Type B pancreatic cell (in vitro differentiated cells): ENCODE data around the gene EMILIN2. TPM values are rescaled to one million over a fixed set of nuclear protein-coding genes. Genes with fewer than 3 reads are reported as not detected.

ENCODE experiments used
- DNase-seq: peaks from one replicate; pipeline ENCODE4 v3.0.0; 2021; ENCODE audit warnings: mixed read lengths; ENCODE audit not compliant: unreplicated experiment; ENCODE audit errors: extremely low spot score
- H3K27ac Mint-ChIP-seq: 2 replicates; pipeline ENCODE4 v1.8.0; 2021; ENCODE audit warnings: mild to moderate bottlenecking, mixed read lengths
- H3K27me3 Mint-ChIP-seq: 2 replicates; pipeline ENCODE4 v1.8.0; 2021; ENCODE audit warnings: mixed read lengths
- H3K36me3 Mint-ChIP-seq: 2 replicates; pipeline ENCODE4 v1.8.0; 2021; ENCODE audit warnings: mixed read lengths
- H3K4me1 Mint-ChIP-seq: one replicate; pipeline ENCODE4 v1.8.0; 2021; ENCODE audit warnings: mixed read lengths; ENCODE audit not compliant: unreplicated experiment
- H3K4me3 Mint-ChIP-seq: 2 replicates; pipeline ENCODE4 v1.8.0; 2021; ENCODE audit warnings: mild to moderate bottlenecking, mixed read lengths
- H3K9me3 Mint-ChIP-seq: 2 replicates; pipeline ENCODE4 v1.8.0; 2021; ENCODE audit warnings: mixed read lengths
- total RNA-seq: library from RNA; stranded (reverse); gene quantifications from 2 replicates; pipeline ENCODE4 v1.2.1, GENCODE V29; 2021; ENCODE audit warnings: low replicate concordance
- TF ChIP-seq, protein P1 (sequence below): fragments of 200-600 bp; sonication (generic); conservative IDR thresholded peaks from 2 replicates; pipeline ENCODE4 v1.5.0; 2021; ENCODE audit warnings: antibody characterized with exemption, mild to moderate bottlenecking

Gene EMILIN2
- total RNA-seq, 1 donor from 2014 or later = 9.4 TPM

DNA sequence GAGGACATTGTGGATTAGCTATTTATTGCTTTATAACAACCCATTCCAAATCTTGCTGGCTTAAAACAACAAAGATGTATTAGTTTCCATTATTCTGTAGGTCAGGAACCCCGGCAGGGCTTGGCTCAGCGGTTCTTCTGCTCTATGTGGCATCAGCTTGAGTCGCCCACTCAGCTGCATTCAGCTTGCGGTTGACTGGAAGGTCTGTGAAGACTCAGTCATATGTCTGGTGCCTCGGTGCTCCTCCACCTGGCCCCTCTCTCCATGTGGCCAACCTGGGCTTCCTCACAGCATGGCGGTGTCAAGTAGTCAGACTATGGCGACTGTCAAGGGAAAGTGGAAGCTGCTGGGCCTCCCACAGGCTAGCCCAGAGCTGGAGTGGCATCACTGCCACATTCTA lies 48.6 kb downstream of the EMILIN2 start:
- DNase-seq = no peak
- H3K27ac Mint-ChIP-seq = no peak overlapping the region
- TF ChIP-seq, protein P1, sequence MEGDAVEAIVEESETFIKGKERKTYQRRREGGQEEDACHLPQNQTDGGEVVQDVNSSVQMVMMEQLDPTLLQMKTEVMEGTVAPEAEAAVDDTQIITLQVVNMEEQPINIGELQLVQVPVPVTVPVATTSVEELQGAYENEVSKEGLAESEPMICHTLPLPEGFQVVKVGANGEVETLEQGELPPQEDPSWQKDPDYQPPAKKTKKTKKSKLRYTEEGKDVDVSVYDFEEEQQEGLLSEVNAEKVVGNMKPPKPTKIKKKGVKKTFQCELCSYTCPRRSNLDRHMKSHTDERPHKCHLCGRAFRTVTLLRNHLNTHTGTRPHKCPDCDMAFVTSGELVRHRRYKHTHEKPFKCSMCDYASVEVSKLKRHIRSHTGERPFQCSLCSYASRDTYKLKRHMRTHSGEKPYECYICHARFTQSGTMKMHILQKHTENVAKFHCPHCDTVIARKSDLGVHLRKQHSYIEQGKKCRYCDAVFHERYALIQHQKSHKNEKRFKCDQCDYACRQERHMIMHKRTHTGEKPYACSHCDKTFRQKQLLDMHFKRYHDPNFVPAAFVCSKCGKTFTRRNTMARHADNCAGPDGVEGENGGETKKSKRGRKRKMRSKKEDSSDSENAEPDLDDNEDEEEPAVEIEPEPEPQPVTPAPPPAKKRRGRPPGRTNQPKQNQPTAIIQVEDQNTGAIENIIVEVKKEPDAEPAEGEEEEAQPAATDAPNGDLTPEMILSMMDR = no peak
- H3K36me3 Mint-ChIP-seq = peaks cover 5% of the 10 kb centered on the region
- peaks cover 9% of the 10 kb centered on the region for H3K9me3 Mint-ChIP-seq
- no peak overlapping the region for H3K4me3 Mint-ChIP-seq
- peaks cover 2% of the 10 kb centered on the region for H3K27me3 Mint-ChIP-seq
- H3K4me1 Mint-ChIP-seq = peaks cover 35% of the 10 kb centered on the region

DNA sequence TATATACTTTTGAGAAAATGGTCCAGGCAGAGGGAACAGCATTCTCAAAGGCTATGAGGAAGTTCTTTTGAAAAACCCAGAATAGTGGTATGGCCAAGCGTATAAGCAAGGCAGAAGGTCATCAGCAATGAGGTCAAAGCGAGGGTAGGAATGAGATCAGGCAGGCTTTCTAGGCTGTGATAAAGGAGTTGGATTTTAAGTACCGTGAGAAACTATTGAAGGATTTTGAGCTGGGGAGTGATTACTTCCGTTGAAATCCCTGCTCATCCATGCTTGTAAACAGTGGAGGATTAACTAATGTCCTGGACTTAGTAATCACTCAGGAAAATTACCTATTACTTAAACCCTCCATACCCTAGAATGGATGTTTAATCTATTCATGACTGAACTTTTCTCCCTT lies 50.2 kb downstream of the EMILIN2 start:
- peaks cover 40% of the 10 kb centered on the region for H3K4me1 Mint-ChIP-seq
- TF ChIP-seq, protein P1 = no peak
- H3K27me3 Mint-ChIP-seq = peaks cover 7% of the 10 kb centered on the region
- peaks cover 9% of the 10 kb centered on the region for H3K9me3 Mint-ChIP-seq
- DNase-seq = no peak
- no peak overlapping the region for H3K4me3 Mint-ChIP-seq
- H3K36me3 Mint-ChIP-seq = peaks cover 5% of the 10 kb centered on the region
- H3K27ac Mint-ChIP-seq = no peak overlapping the region

DNA sequence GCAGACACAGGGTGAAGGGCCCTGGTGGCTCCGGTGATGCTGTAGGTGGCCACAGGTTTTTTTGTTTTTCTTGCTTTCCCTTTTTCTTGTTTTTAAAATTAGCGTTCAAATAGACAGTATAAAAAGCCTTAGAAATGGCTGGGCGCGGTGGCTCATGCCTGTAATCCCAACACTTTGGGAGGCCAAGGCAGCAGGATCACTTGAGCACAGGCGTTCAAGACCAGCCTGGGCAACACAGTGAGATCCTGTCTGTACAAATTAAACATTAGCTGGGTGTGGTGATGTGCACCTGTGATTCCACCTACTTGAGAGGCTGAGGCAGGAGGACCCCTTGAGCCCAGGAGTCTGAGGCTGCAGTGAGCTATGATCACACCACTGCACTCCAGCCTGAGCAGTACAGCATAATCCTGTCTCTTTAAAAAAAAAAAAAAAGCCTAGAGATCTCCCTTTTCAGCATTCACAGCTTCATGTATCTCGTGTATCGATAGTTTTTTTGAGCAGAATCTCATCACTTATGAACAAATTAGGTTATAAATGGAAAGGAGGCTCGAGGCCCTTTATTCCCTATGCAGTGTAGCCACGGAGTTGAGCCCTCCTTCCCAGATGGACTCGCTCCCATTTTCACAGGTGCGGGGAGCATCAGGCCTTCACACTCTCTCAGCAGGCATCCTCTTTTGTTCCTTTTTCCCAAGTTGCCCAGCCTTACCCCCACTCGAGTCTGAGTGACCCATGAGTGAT lies 50.8 kb downstream of the EMILIN2 start:
- Mint-ChIP-seq H3K27me3 (peaks cover 7% of the 10 kb centered on the region), H3K36me3 (peaks cover 5% of the 10 kb centered on the region), H3K27ac (no peak overlapping the region), H3K4me3 (no peak overlapping the region), H3K4me1 (peaks cover 40% of the 10 kb centered on the region), H3K9me3 (peaks cover 9% of the 10 kb centered on the region)
- TF ChIP-seq, protein P1 = no peak
- no peak for DNase-seq

DNA sequence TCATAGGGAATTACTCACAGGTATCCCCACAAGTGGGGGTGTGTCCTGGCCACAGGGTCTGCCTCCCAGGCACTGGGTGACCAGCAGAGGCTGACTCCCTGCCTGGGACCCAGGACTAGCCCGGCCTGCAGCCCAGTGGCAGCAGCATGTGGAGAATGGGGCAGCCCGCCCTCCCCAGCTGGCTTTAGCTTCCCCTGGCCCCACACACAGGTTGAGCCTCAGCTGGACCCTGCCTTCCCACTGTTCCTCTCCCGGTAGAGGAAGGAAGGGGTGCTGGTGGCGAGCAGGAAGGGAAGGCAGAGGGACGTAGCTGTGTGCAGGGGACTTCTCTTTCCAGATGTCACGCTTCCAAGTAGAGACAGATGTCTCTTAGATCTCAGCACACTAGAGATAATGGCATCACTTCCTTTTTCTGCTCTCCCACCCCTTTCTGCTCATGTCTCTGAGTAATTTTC lies 51.4 kb downstream of the EMILIN2 start:
- Mint-ChIP-seq H3K36me3 (peaks cover 5% of the 10 kb centered on the region), H3K27ac (no peak overlapping the region), H3K4me3 (no peak overlapping the region), H3K4me1 (peaks cover 36% of the 10 kb centered on the region), H3K27me3 (peaks cover 7% of the 10 kb centered on the region), H3K9me3 (peaks cover 9% of the 10 kb centered on the region)
- TF ChIP-seq, protein P1 = no peak
- no peak for DNase-seq

DNA sequence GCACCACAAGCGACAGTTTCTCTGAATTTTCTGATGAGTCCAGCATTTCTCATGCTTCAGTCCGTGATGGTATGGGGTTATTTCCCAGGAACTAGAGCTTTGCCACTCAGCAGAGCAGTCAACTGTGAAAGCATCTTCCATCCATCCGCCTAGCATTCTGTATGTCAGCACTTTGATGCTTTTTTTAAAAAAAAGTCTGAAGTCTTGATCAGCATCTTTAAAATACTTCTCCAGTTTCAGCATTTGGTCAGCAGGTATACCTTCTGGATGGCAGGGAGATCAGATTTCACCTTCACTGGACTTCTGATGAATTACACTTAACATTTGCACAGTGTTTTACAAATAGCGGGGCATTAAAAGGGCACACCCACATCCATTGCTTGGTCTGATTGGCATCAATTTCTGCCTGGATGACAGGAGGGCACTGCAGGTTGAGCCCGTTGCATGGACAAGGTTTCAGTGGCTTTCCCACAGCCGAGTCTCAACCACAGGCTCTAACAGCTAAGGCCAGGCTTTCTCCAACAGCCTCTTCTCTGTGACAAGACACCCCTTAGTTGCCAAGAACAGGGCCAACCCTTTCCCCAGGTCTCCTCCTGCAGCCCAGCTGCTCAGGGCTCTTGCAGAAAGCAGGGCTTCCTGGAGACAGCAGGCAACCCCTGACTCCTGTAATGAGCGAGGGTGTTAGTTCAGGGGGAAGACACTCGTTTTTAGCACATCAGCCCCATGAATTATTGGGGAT lies 54.0 kb downstream of the EMILIN2 start:
- H3K4me1 Mint-ChIP-seq = peaks cover 26% of the 10 kb centered on the region
- H3K27me3 Mint-ChIP-seq = peaks cover 13% of the 10 kb centered on the region
- no peaks in the 10 kb centered on the region for H3K36me3 Mint-ChIP-seq
- peak overlapping the region; percentile 44 for H3K27ac Mint-ChIP-seq
- no peak for DNase-seq
- TF ChIP-seq, protein P1 = no peak
- H3K9me3 Mint-ChIP-seq = no peaks in the 10 kb centered on the region
- H3K4me3 Mint-ChIP-seq = peak overlapping the region; percentile 13
